ENCODE results near the gene VWA5B1. TPM values are rescaled to one million over a fixed set of nuclear protein-coding genes. Genes with fewer than 3 reads are reported as not detected.
A peak's percentile ranks its signal among the peaks of the same experiment; 100 is the strongest.
"Not testable (repeated sequence)": the region's sequence is repeated elsewhere in the genome, so short reads cannot be mapped to it uniquely, and the experiment has no call there.

VWA5B1 gene
- polyA plus RNA-seq, 6 donors from 2014 or later: not detected

GRCh38 chr1:20271498-20272400 lies 18.9 kb upstream of the VWA5B1 start:
- Mint-ChIP-seq H3K36me3 (peaks cover 0 to 10% of the 10 kb centered on the region in 2 donors), H3K4me3 (no peak overlapping the region)

GRCh38 chr1:20273716-20274115 lies 17.0 kb upstream of the VWA5B1 start:
- not testable (repeated sequence) for ATAC-seq (ENCODE audit: low read depth in 2 of 2); H3K27ac Mint-ChIP-seq; DNase-seq; H3K4me1 Mint-ChIP-seq; H3K4me3 Mint-ChIP-seq; H3K36me3 Mint-ChIP-seq
- H3K9me3 Mint-ChIP-seq: peaks cover 4 to 18% (median 12%) of the 10 kb centered on the region in 7 donors
- H3K27me3 Mint-ChIP-seq: peaks cover 40 to 58% (median 55%) of the 10 kb centered on the region in 3 donors

More at GRCh38 chr1:20271498-20272400, 18.9 kb upstream of the VWA5B1 start:
- Mint-ChIP-seq H3K27me3 (peaks cover 50 to 58% (median 50%) of the 10 kb centered on the region in 3 donors), H3K9me3 (peaks cover 4 to 18% (median 12%) of the 10 kb centered on the region in 7 donors), H3K27ac (no peak overlapping the region), H3K4me1 (no peaks in the 10 kb centered on the region)
- no peak for ATAC-seq (ENCODE audit: low read depth in 2 of 2)
- DNase-seq: no peak

DNA sequence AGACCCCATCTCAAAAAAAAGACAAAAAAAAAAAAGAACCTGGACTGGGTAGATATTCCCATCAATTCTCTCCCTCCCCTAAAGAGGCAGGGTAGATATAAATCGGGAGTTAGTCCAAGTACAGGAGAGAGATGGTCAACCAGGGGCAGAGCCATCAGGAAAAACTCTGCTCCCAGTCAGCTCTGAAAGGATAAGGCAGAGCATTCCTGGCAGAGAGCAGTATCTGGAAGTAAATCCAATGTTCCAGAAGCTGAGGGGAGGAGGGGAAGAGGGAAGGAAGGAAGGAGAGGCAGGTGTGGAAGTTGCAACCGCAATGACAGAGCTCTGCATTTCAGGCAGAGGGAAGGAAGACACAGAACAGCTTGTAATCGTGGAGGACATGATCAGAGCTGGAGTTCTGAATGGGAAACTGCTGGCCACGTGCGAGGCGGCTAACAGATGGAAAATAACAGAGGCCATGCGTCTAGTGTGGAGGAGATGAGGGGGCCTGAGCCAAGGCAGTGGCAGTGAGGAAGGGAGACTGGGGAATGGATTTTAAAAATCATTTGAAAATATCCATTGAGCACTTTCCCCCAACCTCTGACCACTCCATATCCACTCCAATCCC lies 15.3 kb upstream of the VWA5B1 start:
- DNase-seq: no peak
- peaks cover 24 to 43% (median 42%) of the 10 kb centered on the region in 3 donors for H3K27me3 Mint-ChIP-seq
- peaks cover 2 to 11% (median 9%) of the 10 kb centered on the region in 7 donors for H3K9me3 Mint-ChIP-seq
- no peak overlapping the region for H3K4me3 Mint-ChIP-seq
- no peak overlapping the region for H3K27ac Mint-ChIP-seq
- peaks cover 0 to 8% of the 10 kb centered on the region in 2 donors for H3K36me3 Mint-ChIP-seq
- H3K4me1 Mint-ChIP-seq: peaks cover 11 to 21% (median 15%) of the 10 kb centered on the region in 3 donors
- ATAC-seq (ENCODE audit: low read depth in 2 of 2): no peak

DNA sequence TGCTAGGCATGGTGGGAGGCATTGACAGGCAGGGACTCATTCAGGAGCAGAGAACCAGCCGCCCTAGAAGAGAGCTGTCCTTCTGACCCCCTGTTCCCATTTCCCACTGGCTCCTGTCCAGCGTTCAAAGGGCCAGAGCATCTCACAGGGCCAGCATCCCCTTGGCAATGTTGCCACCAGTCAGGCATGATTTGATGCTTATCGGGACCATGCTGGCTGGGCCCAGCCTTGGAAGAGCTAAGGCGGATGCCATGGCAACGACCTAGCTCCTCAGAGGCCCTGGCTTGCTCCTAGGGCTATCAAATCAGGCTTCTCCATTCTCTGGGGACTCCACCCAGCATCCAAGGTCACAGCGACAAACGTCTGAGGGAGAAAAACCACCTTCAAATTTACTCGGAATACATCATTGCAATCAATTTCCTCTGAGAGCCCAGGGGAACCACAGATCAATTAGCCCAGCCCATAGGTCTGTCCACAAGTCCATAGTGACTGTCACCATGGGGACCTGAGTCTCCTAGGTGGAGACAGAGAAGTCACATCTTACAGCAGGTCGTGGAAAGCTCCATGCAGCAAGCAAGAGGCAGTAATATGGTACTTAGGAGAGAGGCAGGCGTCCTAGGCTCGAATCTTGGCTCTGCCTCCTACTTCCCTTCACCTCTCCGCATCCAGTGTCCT lies 14.1 kb upstream of the VWA5B1 start:
- Mint-ChIP-seq H3K27ac (peak overlapping the region in 1 of 6 donors; percentile 6), H3K27me3 (peaks cover 24 to 37% (median 34%) of the 10 kb centered on the region in 3 donors), H3K9me3 (peaks cover 0 to 4% (median 0%) of the 10 kb centered on the region in 7 donors)

GRCh38 chr1:20278692-20279130 lies 12.0 kb upstream of the VWA5B1 start:
- Mint-ChIP-seq H3K4me1 (peaks cover 11 to 21% (median 15%) of the 10 kb centered on the region in 3 donors), H3K27me3 (peaks cover 27 to 40% (median 40%) of the 10 kb centered on the region in 3 donors), H3K9me3 (peaks cover 0 to 6% (median 0%) of the 10 kb centered on the region in 7 donors), H3K4me3 (no peak overlapping the region), H3K27ac (peak overlapping the region in 2 of 6 donors; percentile 17 to 27), H3K36me3 (no peaks in the 10 kb centered on the region)
- DNase-seq: peak; percentile 2
- ATAC-seq (ENCODE audit: low read depth in 2 of 2): peak; percentile 67 to 68

More for the DNA sequence above, 14.1 kb upstream of the VWA5B1 start:
- Mint-ChIP-seq H3K36me3 (no peaks in the 10 kb centered on the region), H3K4me1 (peaks cover 11 to 21% (median 15%) of the 10 kb centered on the region in 3 donors), H3K4me3 (no peak overlapping the region)
- ATAC-seq (ENCODE audit: low read depth in 2 of 2): no peak
- no peak for DNase-seq

DNA sequence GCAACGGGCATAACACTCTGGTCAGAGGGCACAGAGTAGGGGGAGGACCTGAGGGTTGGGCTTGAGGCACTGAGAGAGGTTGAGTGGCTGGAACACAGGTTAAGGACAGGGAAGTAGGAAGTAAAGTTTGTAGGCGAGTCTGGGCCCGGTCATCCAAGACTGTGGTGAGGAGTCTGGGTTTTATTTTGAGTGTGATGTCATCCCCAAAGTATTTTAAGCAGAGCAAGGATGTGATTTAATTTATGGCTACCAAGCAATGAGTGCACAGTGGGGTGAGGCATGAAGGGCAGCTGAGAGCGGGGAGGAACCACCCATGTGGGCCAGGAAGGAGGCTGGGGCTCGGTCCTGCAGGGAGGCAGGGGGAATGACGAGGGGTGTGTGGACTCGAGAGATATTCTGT lies 11.2 kb upstream of the VWA5B1 start:
- DNase-seq (no peak), ATAC-seq (ENCODE audit: low read depth in 2 of 2) (peak; percentile 57 to 67)
- Mint-ChIP-seq H3K9me3 (peaks cover 0 to 6% (median 0%) of the 10 kb centered on the region in 7 donors), H3K36me3 (no peaks in the 10 kb centered on the region), H3K27ac (peak overlapping the region in 1 of 6 donors; percentile 62), H3K4me1 (peaks cover 11 to 21% (median 15%) of the 10 kb centered on the region in 3 donors), H3K4me3 (no peak overlapping the region), H3K27me3 (peaks cover 27 to 45% (median 38%) of the 10 kb centered on the region in 3 donors)

- ATAC-seq (ENCODE audit: low read depth in 2 of 2): no peak
- Mint-ChIP-seq H3K36me3 (peaks cover 0 to 6% of the 10 kb centered on the region in 2 donors), H3K4me1 (peaks cover 11 to 21% (median 15%) of the 10 kb centered on the region in 3 donors), H3K27ac (no peak overlapping the region), H3K4me3 (no peak overlapping the region), H3K27me3 (peaks cover 34 to 48% (median 45%) of the 10 kb centered on the region in 3 donors), H3K9me3 (peaks cover under 1 to 11% (median 6%) of the 10 kb centered on the region in 7 donors)
- DNase-seq: no peak
Measured at GRCh38 chr1:20280341-20280740, 10.3 kb upstream of the VWA5B1 start.

- Mint-ChIP-seq H3K27me3 (peaks cover 37 to 46% (median 45%) of the 10 kb centered on the region in 3 donors), H3K4me3 (no peak overlapping the region), H3K4me1 (peaks cover 11 to 21% (median 15%) of the 10 kb centered on the region in 3 donors), H3K36me3 (peaks cover 0 to 9% of the 10 kb centered on the region in 2 donors), H3K27ac (peak overlapping the region in 1 of 6 donors; percentile 43), H3K9me3 (peaks cover 2 to 13% (median 9%) of the 10 kb centered on the region in 7 donors)
- ATAC-seq (ENCODE audit: low read depth in 2 of 2): no peak
- no peak for DNase-seq
Measured at GRCh38 chr1:20280906-20281305, 9.8 kb upstream of the VWA5B1 start.

DNA sequence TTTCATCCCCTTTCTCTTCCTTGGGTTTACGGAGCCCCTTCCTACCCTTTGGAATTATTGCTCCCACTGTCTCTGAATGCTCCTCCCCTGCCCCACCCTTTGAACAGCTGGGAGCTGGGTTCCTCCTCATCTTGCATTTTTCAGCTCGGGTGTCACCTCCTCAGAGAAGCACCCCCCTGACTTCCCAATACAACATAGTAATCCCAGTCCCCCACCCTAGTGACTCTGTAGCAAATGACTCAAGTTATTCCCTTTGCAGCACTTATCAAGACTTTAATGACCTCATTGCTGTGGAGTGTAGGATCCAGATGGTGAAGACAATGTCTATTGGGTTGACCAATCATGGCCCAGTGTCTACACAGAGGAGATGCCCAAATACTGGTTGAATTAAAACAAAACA lies 8.9 kb upstream of the VWA5B1 start:
- ATAC-seq (ENCODE audit: low read depth in 2 of 2): no peak
- Mint-ChIP-seq H3K27ac (peak overlapping the region in 1 of 6 donors; percentile 29), H3K4me3 (no peak overlapping the region), H3K27me3 (peaks cover 39 to 49% (median 48%) of the 10 kb centered on the region in 3 donors), H3K9me3 (peaks cover 2 to 16% (median 9%) of the 10 kb centered on the region in 7 donors), H3K4me1 (peaks cover 11 to 21% (median 15%) of the 10 kb centered on the region in 3 donors), H3K36me3 (peaks cover 0 to 9% of the 10 kb centered on the region in 2 donors)
- DNase-seq: no peak

GRCh38 chr1:20282533-20282932 lies 8.1 kb upstream of the VWA5B1 start:
- peaks cover 39 to 52% (median 48%) of the 10 kb centered on the region in 3 donors for H3K27me3 Mint-ChIP-seq
- no peak for ATAC-seq (ENCODE audit: low read depth in 2 of 2)

GRCh38 chr1:20284046-20284445 lies 6.6 kb upstream of the VWA5B1 start:
- ATAC-seq (ENCODE audit: low read depth in 2 of 2): no peak
- DNase-seq: no peak
- Mint-ChIP-seq H3K27me3 (peaks cover 39 to 64% (median 60%) of the 10 kb centered on the region in 3 donors), H3K4me1 (peaks cover 6 to 12% (median 8%) of the 10 kb centered on the region in 3 donors), H3K36me3 (peaks cover 0 to 9% of the 10 kb centered on the region in 2 donors), H3K9me3 (peaks cover 2 to 16% (median 10%) of the 10 kb centered on the region in 7 donors), H3K27ac (no peak overlapping the region), H3K4me3 (no peak overlapping the region)

More at GRCh38 chr1:20282533-20282932, 8.1 kb upstream of the VWA5B1 start:
- Mint-ChIP-seq H3K9me3 (peaks cover 2 to 16% (median 9%) of the 10 kb centered on the region in 7 donors), H3K36me3 (peaks cover 0 to 9% of the 10 kb centered on the region in 2 donors), H3K4me1 (peaks cover 11 to 21% (median 15%) of the 10 kb centered on the region in 3 donors), H3K27ac (no peak overlapping the region), H3K4me3 (no peak overlapping the region)
- DNase-seq: no peak

GRCh38 chr1:20284625-20285024 lies 6.0 kb upstream of the VWA5B1 start:
- DNase-seq (no peak), ATAC-seq (ENCODE audit: low read depth in 2 of 2) (no peak)
- no peak overlapping the region for H3K27ac Mint-ChIP-seq
- H3K36me3 Mint-ChIP-seq: peaks cover 0 to 9% of the 10 kb centered on the region in 2 donors
- H3K4me3 Mint-ChIP-seq: no peak overlapping the region
- peaks cover 44 to 70% (median 65%) of the 10 kb centered on the region in 3 donors for H3K27me3 Mint-ChIP-seq
- H3K9me3 Mint-ChIP-seq: peaks cover 2 to 16% (median 10%) of the 10 kb centered on the region in 7 donors
- peaks cover under 1 to 7% (median 2%) of the 10 kb centered on the region in 3 donors for H3K4me1 Mint-ChIP-seq

Data from naive B cell (primary cell).